ENCODE data around the gene MEI1.
A peak's percentile ranks its signal among the peaks of the same experiment; 100 is the strongest.

Gene MEI1

DNA sequence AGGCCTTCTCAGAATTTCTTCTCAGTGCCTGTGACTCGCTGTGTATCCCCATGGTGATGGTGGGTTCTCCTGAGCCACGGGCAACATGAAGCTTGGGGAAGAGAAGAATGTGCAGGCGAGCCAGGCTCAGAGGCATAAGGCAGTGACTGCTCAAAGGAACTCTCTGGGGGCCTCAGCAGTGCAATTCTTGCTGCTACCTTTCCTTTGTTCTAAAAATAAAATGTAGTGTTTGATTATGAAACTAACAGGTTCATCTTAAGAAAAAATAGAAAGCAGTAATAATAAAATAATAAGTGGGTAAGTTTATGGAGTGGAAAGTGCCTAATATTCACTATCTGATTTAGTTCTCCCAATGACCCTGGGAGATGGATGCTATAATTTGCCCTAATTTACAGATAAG is 46.7 kb downstream of the MEI1 start:
- no peak overlapping the region for H3K4me3 ChIP-seq
- no peak for TF ChIP-seq CTCF (IDR thresholded peaks at IDR 0.05)
- H3K27ac ChIP-seq = no peak overlapping the region
- DNase-seq (ENCODE audit: low spot score) = no peak

DNA sequence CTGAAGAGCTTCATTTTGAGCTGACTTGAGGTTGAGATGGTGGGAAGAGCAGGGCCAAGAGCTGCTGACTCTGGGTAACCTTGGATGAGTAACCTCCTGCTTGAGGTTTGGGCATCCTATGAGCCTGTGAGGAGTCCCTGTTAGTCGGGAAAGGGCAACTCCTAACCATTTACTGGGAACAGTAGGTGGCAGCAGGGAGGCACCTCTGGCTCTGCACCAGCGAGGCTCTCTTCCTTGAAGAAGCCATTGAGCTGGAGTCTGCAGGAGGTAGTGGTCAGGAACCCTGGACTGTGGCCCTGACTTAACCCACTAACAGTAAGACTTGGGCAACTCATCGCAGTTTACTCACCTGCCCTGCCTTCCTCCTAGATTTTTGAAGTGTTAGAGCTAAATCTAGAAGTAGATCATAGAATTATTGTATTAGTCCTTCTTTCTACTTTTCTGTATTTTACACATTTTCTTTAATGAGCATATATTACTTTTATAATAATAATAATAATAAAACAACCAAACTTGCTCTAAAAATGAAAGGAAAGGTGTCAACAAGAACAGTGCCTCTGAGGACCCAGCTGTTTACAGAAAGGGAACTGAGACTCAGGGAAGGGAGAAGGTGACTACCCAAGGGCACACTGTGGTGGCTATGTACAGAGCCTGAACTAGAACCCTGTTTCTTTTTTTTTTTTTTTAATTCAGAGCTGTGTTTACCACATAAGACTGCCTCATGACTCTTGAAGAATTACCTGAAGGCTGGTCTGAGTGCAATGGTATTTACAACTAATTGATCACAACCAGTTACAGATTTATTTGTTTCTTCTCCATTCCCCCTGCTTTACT is 47.5 kb downstream of the MEI1 start:
- Histone ChIP-seq H3K4me3 (no peak overlapping the region), H3K27ac (no peak overlapping the region)
- peak; percentile 50 for TF ChIP-seq CTCF (IDR thresholded peaks at IDR 0.05)
- no peak for DNase-seq (ENCODE audit: low spot score)

DNA sequence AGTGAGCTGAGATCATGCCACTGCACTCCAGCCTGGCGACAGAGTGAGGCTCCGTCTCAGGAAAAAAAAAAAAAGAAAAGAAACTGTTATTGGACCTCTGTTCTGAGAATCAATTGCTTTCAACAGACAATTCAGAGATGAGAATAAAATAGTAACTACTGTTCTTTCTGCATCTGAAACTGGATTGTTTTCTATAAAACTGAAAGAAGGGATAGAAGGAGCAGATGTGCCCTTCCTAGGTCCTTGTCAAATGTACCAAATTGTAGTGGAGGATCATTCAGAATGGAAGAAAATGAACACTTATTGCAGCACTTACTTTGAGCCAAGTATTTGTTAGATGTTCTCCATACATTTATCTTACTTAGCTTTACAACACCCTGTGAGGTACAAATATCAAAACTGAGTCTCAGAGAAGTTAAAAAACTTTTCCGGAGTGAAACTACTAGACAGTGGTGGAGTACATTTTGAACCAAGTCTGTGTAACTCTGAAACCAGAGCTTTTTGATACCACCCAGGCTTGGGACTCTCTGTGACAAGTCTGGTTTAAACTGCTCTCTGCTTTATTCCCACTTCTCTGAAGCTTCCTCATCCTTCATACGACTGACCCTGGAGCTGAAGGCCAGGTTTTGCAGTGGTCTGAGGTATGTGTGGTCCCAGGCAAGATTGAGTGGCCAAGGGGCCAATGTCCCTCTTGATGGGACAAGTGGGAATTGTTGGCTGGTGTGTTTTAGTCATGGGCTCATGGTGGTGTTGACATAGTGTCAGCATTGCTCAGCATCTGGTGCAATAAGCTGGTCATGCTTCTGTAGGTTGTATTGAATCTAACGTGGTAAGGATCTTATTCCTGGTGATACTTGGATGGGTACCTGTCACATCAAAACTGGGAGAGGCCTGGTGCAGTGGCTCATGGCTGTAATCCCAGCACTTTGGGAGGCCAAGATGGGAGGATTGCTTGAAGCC is 53.0 kb downstream of the MEI1 start:
- no peak for TF ChIP-seq CTCF (IDR thresholded peaks at IDR 0.05)
- DNase-seq (ENCODE audit: low spot score) = no peak
- no peak overlapping the region for H3K4me3 ChIP-seq
- H3K27ac ChIP-seq = no peak overlapping the region

- H3K27ac ChIP-seq = no peak overlapping the region
- no peak overlapping the region for H3K4me3 ChIP-seq
- DNase-seq (ENCODE audit: low spot score) = no peak
- no peak for TF ChIP-seq CTCF (IDR thresholded peaks at IDR 0.05)
Observed at GRCh38 chr22:41753984-41754383, 54.7 kb downstream of the MEI1 start.

- TF ChIP-seq CTCF (IDR thresholded peaks at IDR 0.05) = no peak
- DNase-seq (ENCODE audit: low spot score) = no peak
- Histone ChIP-seq H3K4me3 (no peak overlapping the region), H3K27ac (no peak overlapping the region)
Observed at GRCh38 chr22:41757502-41757901, 58.2 kb downstream of the MEI1 start.

DNA sequence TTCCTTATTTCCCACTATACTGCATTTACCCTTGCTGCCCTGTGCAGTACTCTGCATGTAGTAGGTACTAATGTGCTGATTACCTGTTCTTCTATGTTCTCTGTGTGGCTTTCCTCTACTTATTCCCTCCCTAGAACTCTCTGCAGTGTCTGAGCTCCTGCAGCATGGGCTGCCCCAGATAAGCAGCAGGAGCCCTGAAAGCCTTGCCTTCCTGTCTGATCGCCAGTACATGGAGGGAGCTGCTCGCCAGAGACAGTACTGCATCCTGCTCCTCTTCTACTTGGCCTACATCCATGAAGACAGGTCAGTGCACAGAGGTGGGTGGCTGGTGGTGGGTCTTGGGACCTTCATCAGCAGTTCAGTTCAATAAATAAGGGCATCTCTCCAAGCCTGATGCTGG is 58.9 kb downstream of the MEI1 start:
- no peak overlapping the region for H3K4me3 ChIP-seq
- TF ChIP-seq CTCF (IDR thresholded peaks at IDR 0.05) = no peak
- H3K27ac ChIP-seq = no peak overlapping the region
- no peak for DNase-seq (ENCODE audit: low spot score)
